Large intestine (tissue), 1 donor: ENCODE measurements around the gene MAGIX. TPM values are rescaled to one million over a fixed set of nuclear protein-coding genes. Genes with fewer than 3 reads are reported as not detected.

Source experiments
- polyA plus RNA-seq: library from polyadenylated mRNA; unstranded; fragments of 120-200 nt; gene quantifications from one replicate; pipeline ENCODE4 v1.2.1, GENCODE V29; 2013

MAGIX gene
- polyA plus RNA-seq, 1 donor = 2.5 TPM

Other genes starting within 250 kb of the MAGIX start
- 11.5 TPM for gene PIM2, start 243.7 kb upstream of the MAGIX start, polyA plus RNA-seq
- gene OTUD5, start 205.2 kb upstream of the MAGIX start, polyA plus RNA-seq = 46.9 TPM
- gene KCND1, start 190.9 kb upstream of the MAGIX start, polyA plus RNA-seq = 2.5 TPM
- gene GRIPAP1, start 160.5 kb upstream of the MAGIX start, polyA plus RNA-seq = 51.4 TPM
- 33.5 TPM for gene TFE3, start 119.4 kb upstream of the MAGIX start, polyA plus RNA-seq
- gene CCDC120, start 103.8 kb upstream of the MAGIX start, polyA plus RNA-seq = 27.3 TPM
- 14.0 TPM for gene PRAF2, start 88.8 kb upstream of the MAGIX start, polyA plus RNA-seq
- 46.6 TPM for gene WDR45, start 82.9 kb upstream of the MAGIX start, polyA plus RNA-seq
- 18.9 TPM for gene GPKOW, start 39.0 kb upstream of the MAGIX start, polyA plus RNA-seq
- gene PLP2, start 9.1 kb downstream of the MAGIX start, polyA plus RNA-seq = 118 TPM
- 5.7 TPM for gene PRICKLE3, start 23.6 kb downstream of the MAGIX start, polyA plus RNA-seq
- 20.2 TPM for gene SYP, start 37.4 kb downstream of the MAGIX start, polyA plus RNA-seq
- 1.3 TPM for gene CACNA1F, start 70.6 kb downstream of the MAGIX start, polyA plus RNA-seq
- gene CCDC22, start 72.7 kb downstream of the MAGIX start, polyA plus RNA-seq = 18.5 TPM
- 0.76 TPM for gene FOXP3, start 102.0 kb downstream of the MAGIX start, polyA plus RNA-seq
- 3.3 TPM for gene PPP1R3F, start 107.0 kb downstream of the MAGIX start, polyA plus RNA-seq
- gene GAGE10, start 140.9 kb downstream of the MAGIX start, polyA plus RNA-seq = not detected
- gene GAGE12J, start 159.3 kb downstream of the MAGIX start, polyA plus RNA-seq = not detected
- not detected for gene GAGE13, start 168.8 kb downstream of the MAGIX start, polyA plus RNA-seq